ENCODE results near the gene THSD4.

GRCh38 chr15:71105444-71105843 lies 9.8 kb upstream of the THSD4 start:
- TF ChIP-seq CTCF (IDR thresholded peaks at IDR 0.05; ENCODE audit: insufficient read depth, low read depth, low read length) (no peak), EZH2 (IDR thresholded peaks at IDR 0.05; ENCODE audit: insufficient read depth, low read length) (no peak)
